Spleen (tissue), 7 donors: Measurements from ENCODE around the gene GPT2.
"Not testable (repeated sequence)": the region's sequence is repeated elsewhere in the genome, so short reads cannot be mapped to it uniquely, and the experiment has no call there.

Experiments
- CTCF ChIP-seq, 11 experiments: fragments of 200-600 bp in 7 of 11; fragments of 450-650 bp in 4 of 11; sonication (generic) in 4 of 11; IDR thresholded peaks in 8 of 11; conservative IDR thresholded peaks in 3 of 11; 1 replicate in 7 of 11; 2 replicates in 4 of 11; pipeline versions ENCODE4 v1.4.0 to v1.8.0; 2016 to 2021; ENCODE audit warnings: antibody characterized with exemption in 11 of 11, inconsistent platforms in 4 of 11, mild to moderate bottlenecking in 1 of 11
- POLR2A ChIP-seq, 3 donors: fragments of 450-650 bp; IDR thresholded peaks; one replicate each; pipeline ENCODE4 v1.5.1; 2017; ENCODE audit warnings: antibody characterized with exemption in 3 of 3, mild to moderate bottlenecking in 1 of 3
- POLR2AphosphoS5 ChIP-seq, 3 donors: sonication (generic); formaldehyde crosslinking; IDR thresholded peaks; one replicate each; pipeline ENCODE4 v1.5.1; 2017; ENCODE audit warnings: antibody characterized with exemption in 3 of 3
- donor health status: DM: no; HTN: no; CAD: no; lungs with moderate emphysema.
- donor health status: DM: no; HTN: no; CAD: no.
- donor health status: DM: no; HTN: no; CAD: no.

- not testable (repeated sequence) for TF ChIP-seq POLR2AphosphoS5 (IDR thresholded peaks at IDR 0.05); POLR2A (IDR thresholded peaks at IDR 0.05); CTCF (IDR thresholded peaks at IDR 0.05 in 8 of 11, conservative IDR thresholded peaks at IDR 0.05 in 3 of 11)
Observed at GRCh38 chr16:46944713-46945112, 60.6 kb downstream of the GPT2 start.
